K562 (cell line): Measurements from ENCODE around the gene SULT2B1. TPM values are rescaled to one million over a fixed set of nuclear protein-coding genes. Genes with fewer than 3 reads are reported as not detected.

Experiments
- FOXJ3 ChIP-seq: sonication (generic); formaldehyde crosslinking; IDR thresholded peaks from 2 replicates; pipeline ENCODE4 v1.4.0; 2020; ENCODE audit warnings: mild to moderate bottlenecking, missing genetic modification reagents
- GTF2A2 ChIP-seq: IDR thresholded peaks from 2 replicates; pipeline ENCODE4 v1.6.1; 2016; ENCODE audit warnings: mild to moderate bottlenecking, missing genetic modification characterization, missing compliant biosample characterization
- HNRNPLL ChIP-seq: fragments of 200-400 bp; formaldehyde crosslinking; IDR thresholded peaks from 2 replicates; pipeline ENCODE4 v1.6.1; 2017; ENCODE audit warnings: low read length, low read depth, mild to moderate bottlenecking; ENCODE audit not compliant: poor library complexity, severe bottlenecking
- MCM2 ChIP-seq: fragments of 450-650 bp; IDR thresholded peaks from 2 replicates; pipeline ENCODE4 v1.6.1; 2017; ENCODE audit warnings: low read depth, mild to moderate bottlenecking
- MEIS2 ChIP-seq: fragments of 450-650 bp; IDR thresholded peaks from 2 replicates; pipeline ENCODE4 v1.6.1; 2014; ENCODE audit warnings: mild to moderate bottlenecking; ENCODE audit not compliant: partially characterized antibody
- NEUROD1 ChIP-seq: fragments of 150-350 bp; IDR thresholded peaks from 2 replicates; pipeline ENCODE4 v1.6.1; 2014; ENCODE audit warnings: borderline replicate concordance, low read length, low read depth; ENCODE audit not compliant: partially characterized antibody
- NUFIP1 ChIP-seq: fragments of 450-650 bp; IDR thresholded peaks from 2 replicates; pipeline ENCODE4 v1.6.1; 2018; ENCODE audit not compliant: partially characterized antibody
- PCBP2 ChIP-seq: fragments of 200-400 bp; formaldehyde crosslinking; IDR thresholded peaks from 2 replicates; pipeline ENCODE4 v1.6.1; 2018; ENCODE audit warnings: low read length, low read depth, mild to moderate bottlenecking, moderate library complexity; ENCODE audit not compliant: poor library complexity, severe bottlenecking
- RAD51 ChIP-seq: fragments of 450-650 bp; IDR thresholded peaks from 2 replicates; pipeline ENCODE4 v1.7.1; 2016; ENCODE audit warnings: low read depth, mild to moderate bottlenecking, borderline replicate concordance
- SETDB1 ChIP-seq: IDR thresholded peaks from one replicate; pipeline ENCODE4 v1.6.1; 2012; ENCODE audit warnings: low read length, control low read depth, inconsistent platforms
- TGIF2 ChIP-seq: sonication (generic); formaldehyde crosslinking; IDR thresholded peaks from 2 replicates; pipeline ENCODE4 v1.8.1; 2022; ENCODE audit warnings: mild to moderate bottlenecking, missing genetic modification reagents, moderate library complexity
- YY1 ChIP-seq, 3 experiments: IDR thresholded peaks; 2 replicates each; pipeline ENCODE4 v1.6.1; 2011; ENCODE audit warnings: low read length in 2 of 3, mild to moderate bottlenecking in 2 of 3, moderate library complexity in 2 of 3, borderline replicate concordance in 1 of 3, control low read depth in 1 of 3, low read depth in 1 of 3; ENCODE audit not compliant: insufficient read depth in 3 of 3, insufficient replicate concordance in 2 of 3, control insufficient read depth in 1 of 3, insufficient read length in 1 of 3; ENCODE audit errors: extremely low read depth in 1 of 3
- ZFP36 ChIP-seq: fragments of 150-350 bp; IDR thresholded peaks from 2 replicates; pipeline ENCODE4 v1.6.1; 2018; ENCODE audit warnings: low read length, low read depth; ENCODE audit not compliant: partially characterized antibody
- ZNF253 ChIP-seq: fragments of 250-450 bp; sonication (Bioruptor Pico); conservative IDR thresholded peaks from 2 replicates; pipeline ENCODE4 v1.6.1; 2021; ENCODE audit warnings: mild to moderate bottlenecking
- ZNF274 ChIP-seq: IDR thresholded peaks from 2 replicates; pipeline ENCODE4 v1.6.1; 2011; ENCODE audit warnings: low read depth, mild to moderate bottlenecking, low read length, moderate library complexity, borderline replicate concordance
- polyA plus RNA-seq, 8 experiments: library from polyadenylated mRNA; depleted of rRNA in 4 of 8; stranded (reverse) in 5 of 8; unstranded in 3 of 8; fragments of >200 nt; fragmentation: Nextera tagmentation in 2 of 8; fragmentation: Illumina TruSeq in 1 of 8; extraction: Ambion mirVana in 2 of 8; extraction: Trizol in 1 of 8; gene quantifications; 2 replicates each; pipeline versions ENCODE4 v1.2.1 to v1.2.3, GENCODE V29; 2011 to 2014; ENCODE audit warnings: inconsistent platforms in 1 of 8, missing spikeins in 1 of 8
- total RNA-seq, 7 experiments: library from RNA; depleted of rRNA in 6 of 7; stranded (reverse); fragments of >200 nt in 6 of 7; fragmentation: Illumina TruSeq in 2 of 7; extraction: Trizol in 2 of 7; gene quantifications; 2 replicates each; pipeline versions ENCODE4 v1.2.1 to v1.2.3, GENCODE V29; 2011 to 2021; ENCODE audit warnings: low replicate concordance in 1 of 7
- TF ChIP-seq, protein P1 (sequence below): IDR thresholded peaks from 2 replicates; pipeline ENCODE4 v1.6.1; 2016; ENCODE audit warnings: missing genetic modification characterization, missing compliant biosample characterization
- TF ChIP-seq, protein P2 (sequence below), 2 experiments: fragments of 450-650 bp in 1 of 2; sonication (generic) in 1 of 2; formaldehyde crosslinking in 1 of 2; IDR thresholded peaks; 2 replicates each; pipeline versions ENCODE4 v1.7.1 to v1.9.0; 2016 to 2022; ENCODE audit warnings: inconsistent platforms in 1 of 2, mild to moderate bottlenecking in 1 of 2, missing genetic modification reagents in 1 of 2

The SULT2B1 gene
- total and polyA plus RNA-seq, 9 of the 15 experiments (the other 6 are each of a cell fraction or from before 2014, with no cell fraction given) = 0.09 to 0.62 (median 0.22) TPM; not detected in 2

DNA sequence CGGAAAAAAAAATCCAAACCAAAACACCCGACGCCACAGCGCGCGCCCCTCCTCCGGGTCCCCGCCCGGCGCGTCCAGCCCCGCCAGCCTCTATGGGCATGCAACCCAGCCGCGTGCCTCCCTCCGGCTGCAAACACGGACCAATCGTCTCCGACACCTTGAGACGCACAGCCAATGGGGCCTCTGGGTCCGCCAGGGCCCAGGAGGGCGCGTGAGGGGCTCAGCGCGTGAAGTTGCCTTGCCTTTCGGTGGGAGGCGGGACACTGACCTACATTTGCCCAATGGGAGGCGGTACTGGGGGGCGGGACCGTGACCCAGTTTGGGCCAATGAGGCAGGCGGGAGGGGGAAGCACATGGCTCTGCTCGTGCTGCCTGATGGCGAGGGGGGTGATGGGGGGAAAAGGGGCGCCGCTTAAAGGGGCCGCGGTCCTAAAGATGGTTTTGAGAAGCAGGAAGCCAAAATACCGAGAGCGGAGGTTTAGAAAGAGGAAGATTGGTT is 85.5 kb downstream of the SULT2B1 start (continued):
- TF ChIP-seq PCBP2 (no peak), TGIF2 (CRISPR knock-in tag) (no peak), YY1 (IDR thresholded peaks at IDR 0.05; ENCODE audit: borderline replicate concordance in 1 of 3, control insufficient read depth in 1 of 3, extremely low read depth in 1 of 3, insufficient read depth in 3 of 3, insufficient read length in 1 of 3, insufficient replicate concordance in 2 of 3, low read depth in 1 of 3, low read length in 2 of 3) (peak in 2 of 3 experiments; percentile 17 to 41), FOXJ3 (no peak), HNRNPLL (no peak), SETDB1 (no peak), NUFIP1 (no peak), NEUROD1 (peak; percentile 80), ZNF274 (no peak), GTF2A2 (no peak), ZNF253 (no peak), MCM2 (no peak), MEIS2 (no peak), RAD51 (peak; percentile 72; the same call in 1 of the 2 replicates), ZFP36 (no peak)
- TF ChIP-seq, protein P1, sequence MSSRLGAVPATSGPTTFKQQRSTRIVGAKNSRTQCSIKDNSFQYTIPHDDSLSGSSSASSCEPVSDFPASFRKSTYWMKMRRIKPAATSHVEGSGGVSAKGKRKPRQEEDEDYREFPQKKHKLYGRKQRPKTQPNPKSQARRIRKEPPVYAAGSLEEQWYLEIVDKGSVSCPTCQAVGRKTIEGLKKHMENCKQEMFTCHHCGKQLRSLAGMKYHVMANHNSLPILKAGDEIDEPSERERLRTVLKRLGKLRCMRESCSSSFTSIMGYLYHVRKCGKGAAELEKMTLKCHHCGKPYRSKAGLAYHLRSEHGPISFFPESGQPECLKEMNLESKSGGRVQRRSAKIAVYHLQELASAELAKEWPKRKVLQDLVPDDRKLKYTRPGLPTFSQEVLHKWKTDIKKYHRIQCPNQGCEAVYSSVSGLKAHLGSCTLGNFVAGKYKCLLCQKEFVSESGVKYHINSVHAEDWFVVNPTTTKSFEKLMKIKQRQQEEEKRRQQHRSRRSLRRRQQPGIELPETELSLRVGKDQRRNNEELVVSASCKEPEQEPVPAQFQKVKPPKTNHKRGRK (tag) = no peak
- TF ChIP-seq, protein P2, sequence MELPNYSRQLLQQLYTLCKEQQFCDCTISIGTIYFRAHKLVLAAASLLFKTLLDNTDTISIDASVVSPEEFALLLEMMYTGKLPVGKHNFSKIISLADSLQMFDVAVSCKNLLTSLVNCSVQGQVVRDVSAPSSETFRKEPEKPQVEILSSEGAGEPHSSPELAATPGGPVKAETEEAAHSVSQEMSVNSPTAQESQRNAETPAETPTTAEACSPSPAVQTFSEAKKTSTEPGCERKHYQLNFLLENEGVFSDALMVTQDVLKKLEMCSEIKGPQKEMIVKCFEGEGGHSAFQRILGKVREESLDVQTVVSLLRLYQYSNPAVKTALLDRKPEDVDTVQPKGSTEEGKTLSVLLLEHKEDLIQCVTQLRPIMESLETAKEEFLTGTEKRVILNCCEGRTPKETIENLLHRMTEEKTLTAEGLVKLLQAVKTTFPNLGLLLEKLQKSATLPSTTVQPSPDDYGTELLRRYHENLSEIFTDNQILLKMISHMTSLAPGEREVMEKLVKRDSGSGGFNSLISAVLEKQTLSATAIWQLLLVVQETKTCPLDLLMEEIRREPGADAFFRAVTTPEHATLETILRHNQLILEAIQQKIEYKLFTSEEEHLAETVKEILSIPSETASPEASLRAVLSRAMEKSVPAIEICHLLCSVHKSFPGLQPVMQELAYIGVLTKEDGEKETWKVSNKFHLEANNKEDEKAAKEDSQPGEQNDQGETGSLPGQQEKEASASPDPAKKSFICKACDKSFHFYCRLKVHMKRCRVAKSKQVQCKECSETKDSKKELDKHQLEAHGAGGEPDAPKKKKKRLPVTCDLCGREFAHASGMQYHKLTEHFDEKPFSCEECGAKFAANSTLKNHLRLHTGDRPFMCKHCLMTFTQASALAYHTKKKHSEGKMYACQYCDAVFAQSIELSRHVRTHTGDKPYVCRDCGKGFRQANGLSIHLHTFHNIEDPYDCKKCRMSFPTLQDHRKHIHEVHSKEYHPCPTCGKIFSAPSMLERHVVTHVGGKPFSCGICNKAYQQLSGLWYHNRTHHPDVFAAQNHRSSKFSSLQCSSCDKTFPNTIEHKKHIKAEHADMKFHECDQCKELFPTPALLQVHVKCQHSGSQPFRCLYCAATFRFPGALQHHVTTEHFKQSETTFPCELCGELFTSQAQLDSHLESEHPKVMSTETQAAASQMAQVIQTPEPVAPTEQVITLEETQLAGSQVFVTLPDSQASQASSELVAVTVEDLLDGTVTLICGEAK (IDR thresholded peaks at IDR 0.05) = peak; percentile 27; the same call in 1 of the 2 replicates
- TF ChIP-seq, protein P2 (CRISPR knock-in tag; IDR thresholded peaks at IDR 0.05) = peak; percentile 61; the same call in 1 of the 2 replicates
